ENCODE results near the gene SMIM30. TPM values are rescaled to one million over a fixed set of nuclear protein-coding genes. Genes with fewer than 3 reads are reported as not detected.

The SMIM30 gene
- total RNA-seq, 6 donors from 2014 or later: 8.4 to 48.8 (median 34.9) TPM

DNA sequence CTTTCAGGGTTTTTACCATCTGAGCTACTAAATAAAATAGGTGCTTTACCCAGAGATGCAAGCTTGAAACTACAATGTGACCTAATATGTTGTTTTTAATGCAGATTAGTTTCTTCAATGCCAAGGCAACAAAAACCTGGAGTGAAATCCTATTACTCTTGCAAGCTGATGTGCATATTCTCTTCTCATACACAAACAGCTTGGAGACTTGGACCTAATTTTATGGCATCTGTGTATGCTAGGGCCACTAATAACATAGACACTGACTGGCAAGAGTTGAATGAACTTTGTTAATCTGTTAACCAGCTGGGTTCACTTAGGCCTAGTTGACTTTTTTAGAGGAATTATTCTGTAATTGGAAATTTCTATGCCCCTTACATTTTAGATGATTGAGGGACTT is 23.4 kb upstream of the SMIM30 start:
- Histone ChIP-seq H3K9me3 (no peaks in the 10 kb centered on the region), H3K27ac (no peak overlapping the region), H3K36me3 (no peaks in the 10 kb centered on the region), H3K4me1 (no peaks in the 10 kb centered on the region), H3K4me3 (no peak overlapping the region), H3K27me3 (no peaks in the 10 kb centered on the region)
- ATAC-seq (ENCODE audit: low FRiP score in 2 of 2): no peak
- TF ChIP-seq, protein P1, sequence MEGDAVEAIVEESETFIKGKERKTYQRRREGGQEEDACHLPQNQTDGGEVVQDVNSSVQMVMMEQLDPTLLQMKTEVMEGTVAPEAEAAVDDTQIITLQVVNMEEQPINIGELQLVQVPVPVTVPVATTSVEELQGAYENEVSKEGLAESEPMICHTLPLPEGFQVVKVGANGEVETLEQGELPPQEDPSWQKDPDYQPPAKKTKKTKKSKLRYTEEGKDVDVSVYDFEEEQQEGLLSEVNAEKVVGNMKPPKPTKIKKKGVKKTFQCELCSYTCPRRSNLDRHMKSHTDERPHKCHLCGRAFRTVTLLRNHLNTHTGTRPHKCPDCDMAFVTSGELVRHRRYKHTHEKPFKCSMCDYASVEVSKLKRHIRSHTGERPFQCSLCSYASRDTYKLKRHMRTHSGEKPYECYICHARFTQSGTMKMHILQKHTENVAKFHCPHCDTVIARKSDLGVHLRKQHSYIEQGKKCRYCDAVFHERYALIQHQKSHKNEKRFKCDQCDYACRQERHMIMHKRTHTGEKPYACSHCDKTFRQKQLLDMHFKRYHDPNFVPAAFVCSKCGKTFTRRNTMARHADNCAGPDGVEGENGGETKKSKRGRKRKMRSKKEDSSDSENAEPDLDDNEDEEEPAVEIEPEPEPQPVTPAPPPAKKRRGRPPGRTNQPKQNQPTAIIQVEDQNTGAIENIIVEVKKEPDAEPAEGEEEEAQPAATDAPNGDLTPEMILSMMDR (IDR thresholded peaks at IDR 0.05): no peak
- TF ChIP-seq POLR2AphosphoS5 (IDR thresholded peaks at IDR 0.05) (no peak), EP300 (IDR thresholded peaks at IDR 0.05) (no peak), POLR2A (IDR thresholded peaks at IDR 0.05) (no peak)
- no peak for DNase-seq

DNA sequence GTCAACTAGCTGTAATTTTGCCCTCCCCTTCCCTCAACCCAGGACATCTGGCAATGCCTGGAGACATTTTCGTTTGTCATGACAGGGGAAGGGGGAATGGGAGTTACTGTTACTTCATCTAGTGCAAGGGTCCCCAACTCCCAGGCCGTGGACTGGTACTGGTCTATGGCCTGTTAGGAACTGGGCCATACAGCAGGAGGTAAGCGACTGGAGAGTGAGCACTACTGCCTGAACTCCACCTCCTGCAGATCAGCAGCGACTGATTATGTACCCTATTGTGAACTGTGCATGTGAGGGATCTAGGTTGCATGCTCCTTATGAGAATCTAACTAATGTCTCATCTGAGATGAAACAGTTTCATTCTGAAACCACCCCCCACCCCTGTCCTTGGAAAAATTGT is 22.6 kb upstream of the SMIM30 start:
- H3K27me3 ChIP-seq: no peaks in the 10 kb centered on the region
- H3K9me3 ChIP-seq: no peaks in the 10 kb centered on the region
- ATAC-seq (ENCODE audit: low FRiP score in 2 of 2): no peak
- no peak overlapping the region for H3K27ac ChIP-seq
- no peak for DNase-seq
- 69 to 81% methylated on average over 4 of the region's 4 CpGs for WGBS, 2 donors
- TF ChIP-seq POLR2AphosphoS5 (IDR thresholded peaks at IDR 0.05): no peak
- H3K36me3 ChIP-seq: no peaks in the 10 kb centered on the region
- no peaks in the 10 kb centered on the region for H3K4me1 ChIP-seq
- no peak overlapping the region for H3K4me3 ChIP-seq

DNA sequence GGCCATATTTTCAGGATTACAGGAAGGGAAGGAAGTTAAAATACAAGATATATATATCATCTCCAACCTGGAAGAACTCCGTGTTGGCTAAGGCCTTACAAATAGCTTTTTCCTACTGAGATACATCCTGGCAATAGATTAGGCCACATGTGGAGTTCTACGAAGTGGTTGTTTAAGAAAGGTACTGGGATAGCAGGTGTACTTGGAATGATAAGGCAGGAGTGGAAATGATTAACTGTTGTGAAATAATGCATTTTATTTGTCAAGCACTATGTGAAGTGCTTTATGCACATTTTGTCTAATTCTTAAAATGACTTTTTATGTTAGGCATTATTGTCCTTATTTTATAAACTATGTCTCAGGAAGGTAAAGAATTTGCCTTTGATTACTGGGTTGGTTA is 18.9 kb upstream of the SMIM30 start:
- DNase-seq (no peak), ATAC-seq (ENCODE audit: low FRiP score in 2 of 2) (no peak)
- Histone ChIP-seq H3K9me3 (no peaks in the 10 kb centered on the region), H3K27me3 (no peaks in the 10 kb centered on the region), H3K4me1 (no peaks in the 10 kb centered on the region), H3K36me3 (no peaks in the 10 kb centered on the region), H3K27ac (no peak overlapping the region), H3K4me3 (no peak overlapping the region)
- TF ChIP-seq POLR2AphosphoS5 (IDR thresholded peaks at IDR 0.05): no peak
- TF ChIP-seq EP300 (IDR thresholded peaks at IDR 0.05): no peak
- no peak for TF ChIP-seq POLR2A (IDR thresholded peaks at IDR 0.05)
- TF ChIP-seq, protein P1 (IDR thresholded peaks at IDR 0.05): no peak
- WGBS, 2 donors: 70 to 73% methylated on average over 2 of the region's 2 CpGs

DNA sequence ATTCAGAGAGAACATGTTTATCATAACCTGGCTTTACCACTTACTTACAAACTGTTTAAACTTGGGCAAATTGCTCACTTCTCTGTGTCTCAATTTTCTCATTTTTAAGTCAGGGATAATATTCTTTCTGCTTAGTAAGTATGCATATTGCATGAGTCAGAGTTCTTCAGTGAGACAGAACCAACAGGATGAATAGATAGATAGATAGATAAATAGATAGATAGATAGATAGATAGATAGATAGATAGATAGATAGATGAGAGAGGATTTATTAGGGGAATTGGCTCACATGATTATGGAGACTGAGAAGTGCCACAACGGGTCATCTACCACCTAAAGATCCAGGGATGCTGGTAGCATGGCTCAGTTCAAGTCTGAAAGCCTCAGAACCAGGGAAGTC is 15.7 kb upstream of the SMIM30 start:
- Histone ChIP-seq H3K36me3 (no peaks in the 10 kb centered on the region), H3K4me3 (no peak overlapping the region), H3K27ac (no peak overlapping the region), H3K27me3 (no peaks in the 10 kb centered on the region), H3K9me3 (no peaks in the 10 kb centered on the region), H3K4me1 (no peaks in the 10 kb centered on the region)
- 84% methylated on average over 1 of the region's 1 CpG for WGBS, 2 donors
- ATAC-seq (ENCODE audit: low FRiP score in 2 of 2): no peak
- DNase-seq: no peak
- TF ChIP-seq POLR2A (IDR thresholded peaks at IDR 0.05): no peak
- no peak for TF ChIP-seq EP300 (IDR thresholded peaks at IDR 0.05)
- TF ChIP-seq POLR2AphosphoS5 (IDR thresholded peaks at IDR 0.05): no peak
- TF ChIP-seq, protein P1 (IDR thresholded peaks at IDR 0.05): no peak

DNA sequence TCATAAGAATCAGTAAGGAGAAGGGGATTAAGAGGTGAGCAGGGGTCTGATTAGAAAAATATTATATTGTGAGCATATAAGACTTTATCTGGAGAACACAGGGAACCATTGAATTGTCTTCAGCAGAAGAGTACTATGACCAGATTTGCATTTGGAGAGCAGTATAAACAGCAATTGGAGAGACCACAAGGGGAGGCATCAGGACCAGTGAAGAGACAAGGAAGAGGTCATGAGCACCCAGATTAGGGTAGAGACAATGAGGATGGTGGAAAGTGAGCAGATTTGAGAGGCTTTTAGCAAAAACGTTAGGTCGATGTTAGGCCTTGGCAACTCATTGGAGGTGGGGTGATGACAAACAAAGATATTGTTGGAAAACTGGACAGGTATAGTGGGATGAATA is 13.0 kb upstream of the SMIM30 start:
- ATAC-seq (ENCODE audit: low FRiP score in 2 of 2): no peak
- TF ChIP-seq EP300 (IDR thresholded peaks at IDR 0.05): no peak
- no peak for TF ChIP-seq POLR2AphosphoS5 (IDR thresholded peaks at IDR 0.05)
- no peak for TF ChIP-seq POLR2A (IDR thresholded peaks at IDR 0.05)
- TF ChIP-seq, protein P1 (IDR thresholded peaks at IDR 0.05): no peak
- no peaks in the 10 kb centered on the region for H3K9me3 ChIP-seq
- WGBS, 2 donors: 94 to 95% methylated on average over 2 of the region's 2 CpGs
- DNase-seq: no peak
- no peak overlapping the region for H3K4me3 ChIP-seq
- no peaks in the 10 kb centered on the region for H3K36me3 ChIP-seq
- no peaks in the 10 kb centered on the region for H3K4me1 ChIP-seq
- H3K27ac ChIP-seq: no peak overlapping the region
- H3K27me3 ChIP-seq: no peaks in the 10 kb centered on the region
